ENCODE data around the gene SLC39A7.

The SLC39A7 gene

GRCh38 chr6:33193619-33194018 lies 7.0 kb upstream of the SLC39A7 start:
- TF ChIP-seq CTCF (IDR thresholded peaks at IDR 0.05), result no peak

GRCh38 chr6:33194431-33194979 lies 6.2 kb upstream of the SLC39A7 start:
- no peak for TF ChIP-seq CTCF (IDR thresholded peaks at IDR 0.05)

GRCh38 chr6:33195304-33196165 lies 5.1 kb upstream of the SLC39A7 start:
- no peak for TF ChIP-seq CTCF (IDR thresholded peaks at IDR 0.05)

- peak; percentile 58 for TF ChIP-seq CTCF (IDR thresholded peaks at IDR 0.05)
Observed at GRCh38 chr6:33197431-33198048, 3.1 kb upstream of the SLC39A7 start.

GRCh38 chr6:33198159-33198852 lies 2.4 kb upstream of the SLC39A7 start:
- no peak for TF ChIP-seq CTCF (IDR thresholded peaks at IDR 0.05)

- TF ChIP-seq CTCF (IDR thresholded peaks at IDR 0.05), result no peak
Observed at GRCh38 chr6:33198853-33199436, 1.7 kb upstream of the SLC39A7 start.

- TF ChIP-seq CTCF (IDR thresholded peaks at IDR 0.05), result no peak
Observed at GRCh38 chr6:33199687-33200218, 914 bp upstream of the SLC39A7 start.
